HG03060 (cell line): ENCODE measurements around the gene PASK.

Experiments
- ATAC-seq: cut with Tn5 transposase; IDR thresholded peaks from one replicate; pipeline ENCODE4 v1.9.1; 2021; ENCODE audit warnings: low read depth, moderate number of reproducible peaks; ENCODE audit not compliant: unreplicated experiment

PASK gene

GRCh38 chr2:241069821-241070281, 79.4 kb downstream of the PASK start:
- no peak for ATAC-seq

GRCh38 chr2:241068942-241069810, 80.1 kb downstream of the PASK start:
- no peak for ATAC-seq

- no peak for ATAC-seq
These were observed 80.9 kb downstream of the PASK start for GRCh38 chr2:241068136-241068941.

GRCh38 chr2:241067501-241068135, 81.7 kb downstream of the PASK start:
- no peak for ATAC-seq

- ATAC-seq: no peak
These were observed 82.4 kb downstream of the PASK start for GRCh38 chr2:241066893-241067341.

- no peak for ATAC-seq
These were observed 82.9 kb downstream of the PASK start for GRCh38 chr2:241066171-241066892.

- no peak for ATAC-seq
These were observed 83.9 kb downstream of the PASK start for GRCh38 chr2:241065355-241065803.

- ATAC-seq: no peak
These were observed 84.4 kb downstream of the PASK start for GRCh38 chr2:241064802-241065354.

- ATAC-seq: no peak
These were observed 85.1 kb downstream of the PASK start for GRCh38 chr2:241064008-241064801.

- no peak for ATAC-seq
These were observed 85.7 kb downstream of the PASK start for GRCh38 chr2:241063587-241063986.

- no peak for ATAC-seq
These were observed 86.2 kb downstream of the PASK start for GRCh38 chr2:241063093-241063551.

- ATAC-seq: no peak
These were observed 86.7 kb downstream of the PASK start for GRCh38 chr2:241062389-241063092.

- no peak for ATAC-seq
These were observed 88.0 kb downstream of the PASK start for GRCh38 chr2:241061275-241061674.
